Measurements from ENCODE around the gene SNAPC1.

Gene SNAPC1

DNA sequence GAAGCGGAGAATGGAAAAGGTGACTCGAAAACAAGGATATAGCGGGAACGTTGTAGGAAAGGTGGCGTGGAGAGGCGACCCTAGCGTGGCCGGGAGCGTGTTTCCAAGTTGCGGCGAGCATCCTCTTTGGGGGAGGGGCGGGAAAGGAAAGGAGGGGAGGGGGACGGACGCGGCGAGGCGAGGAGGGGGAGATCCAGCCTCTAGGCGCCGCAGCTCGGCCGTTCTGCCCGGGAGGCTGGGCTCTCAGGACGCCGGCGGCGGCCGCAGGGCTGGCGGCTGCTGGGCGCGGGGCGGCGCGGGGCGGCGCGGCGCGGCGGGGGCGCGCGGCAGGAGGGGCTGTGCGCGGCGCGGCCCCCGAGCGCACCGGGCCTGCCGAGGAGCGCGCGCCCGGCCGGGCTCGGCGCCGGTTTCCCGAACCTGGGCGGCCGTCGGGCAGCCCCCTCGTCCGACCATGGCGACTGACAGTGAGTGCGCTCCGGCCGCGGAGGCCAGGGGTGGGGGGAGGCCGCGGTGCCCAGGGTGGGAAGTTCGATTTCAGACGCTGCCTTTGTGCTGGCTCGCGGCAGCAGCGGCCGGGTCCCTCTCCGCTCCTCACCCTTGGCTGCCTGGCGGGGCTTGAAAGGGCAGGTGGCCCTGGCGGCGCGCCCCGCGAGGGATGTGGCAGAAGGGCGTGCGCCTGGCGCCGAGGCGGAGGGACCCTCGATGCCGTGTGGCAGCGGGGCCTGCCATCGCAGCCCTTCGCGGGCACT lies 50.3 kb downstream of the SNAPC1 start, which contains the start of gene SYT16:
SYT16 (plus strand) TSS at position 357 of the 749 bp plus-strand sequence.
- DNase-seq = no peak

- DNase-seq = no peak
These were observed 50.9 kb downstream of the SNAPC1 start for GRCh38 chr14:61813096-61813606.

DNA sequence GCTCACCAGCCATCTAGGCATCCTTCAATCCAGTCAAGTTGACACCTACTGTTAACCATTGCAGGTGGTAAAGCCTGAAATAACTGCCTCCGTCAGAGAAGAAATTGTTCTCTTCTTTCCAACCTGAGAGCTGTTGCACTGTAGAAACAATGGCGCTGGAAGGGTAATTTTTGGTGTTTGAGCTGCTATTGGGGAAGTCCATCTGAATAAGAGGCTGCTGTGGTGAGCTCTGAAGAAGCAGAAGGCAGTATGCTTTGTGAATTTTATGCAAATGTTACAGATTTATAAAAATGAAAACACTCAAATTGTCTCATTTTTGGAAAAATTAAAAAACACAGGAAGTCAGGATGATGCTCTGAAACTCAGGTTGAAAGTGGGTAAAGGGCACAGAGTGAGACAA lies 60.2 kb downstream of the SNAPC1 start:
- no peak for DNase-seq

DNA sequence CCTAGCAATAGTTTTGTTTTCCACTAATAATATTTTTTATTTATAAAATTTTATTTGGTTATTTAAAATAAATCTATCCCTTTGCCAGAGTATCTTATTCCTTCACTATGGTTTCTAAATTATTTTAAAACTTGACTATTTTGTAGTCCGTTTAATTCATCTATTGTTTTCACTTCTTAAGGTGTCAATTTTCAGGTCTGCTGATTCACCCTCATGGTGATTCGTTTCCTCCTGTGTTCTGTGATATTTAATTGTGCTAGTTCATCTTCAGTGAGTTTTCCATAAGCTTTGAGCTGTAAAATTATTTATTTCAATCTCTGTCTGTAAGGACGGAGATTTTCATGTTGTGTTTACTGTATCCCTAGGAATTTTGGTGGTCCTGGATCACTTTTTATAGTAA lies 70.6 kb downstream of the SNAPC1 start:
- DNase-seq = no peak

DNA sequence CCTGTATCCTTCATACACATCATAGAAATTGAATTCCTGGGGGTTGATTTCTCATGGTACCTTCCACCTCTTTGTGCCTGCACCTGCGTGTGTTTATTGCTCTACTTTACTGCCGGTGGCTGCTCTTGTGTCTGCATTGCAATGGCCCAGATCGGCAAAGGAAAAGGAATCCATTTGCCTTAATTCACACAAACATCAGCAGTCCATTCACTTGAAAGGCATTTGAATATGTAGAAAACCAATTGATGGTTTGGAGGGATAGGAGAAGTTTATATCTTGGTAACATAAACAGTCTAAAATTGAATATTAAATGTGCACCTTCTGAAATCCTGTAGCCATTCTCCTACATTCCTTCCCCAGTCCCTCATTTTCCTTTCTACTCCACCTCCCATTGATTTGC lies 74.0 kb downstream of the SNAPC1 start:
- DNase-seq = no peak

GRCh38 chr14:61836807-61837206 lies 74.6 kb downstream of the SNAPC1 start:
- DNase-seq = no peak

- DNase-seq = peak; percentile 76
These were observed 75.4 kb downstream of the SNAPC1 start for GRCh38 chr14:61837336-61838229.

- DNase-seq = no peak
These were observed 76.5 kb downstream of the SNAPC1 start for GRCh38 chr14:61838661-61839245.

GRCh38 chr14:61839507-61839906 lies 77.3 kb downstream of the SNAPC1 start:
- no peak for DNase-seq

- DNase-seq = no peak
These were observed 78.9 kb downstream of the SNAPC1 start for GRCh38 chr14:61841145-61841544.

Measured in hematopoietic multipotent progenitor cell treated with erythropoietin and hydrocortisone succinate and interleukin-3 and kit ligand, for 8 days (in vitro differentiated cells).